MM.1S (cell line): ENCODE measurements around the gene PRPF31.

Experiments
- DNase-seq: peaks from one replicate; pipeline ENCODE4 v3.0.0-alpha.2; 2015
- H2AFZ ChIP-seq: fragments of 300-600 bp; sonication (generic); 2 replicates; pipeline ENCODE4 v1.6.0; 2016; ENCODE audit warnings: antibody characterized with exemption, low read length
- H3F3A ChIP-seq: fragments of 300-600 bp; sonication (generic); 2 replicates; pipeline ENCODE4 v1.6.1; 2016; ENCODE audit warnings: mild to moderate bottlenecking, antibody characterized with exemption, low read length, moderate library complexity, mixed read lengths; ENCODE audit not compliant: insufficient read depth
- H3K27ac ChIP-seq: fragments of 300-600 bp; sonication (generic); 2 replicates; pipeline ENCODE4 v1.5.1; 2016; ENCODE audit warnings: mild to moderate bottlenecking, low read length
- H3K27me3 ChIP-seq: fragments of 300-600 bp; sonication (generic); replicated peaks from 2 replicates; pipeline ENCODE4 v1.6.0; 2016; ENCODE audit warnings: low read length; ENCODE audit not compliant: insufficient read depth
- H3K36me3 ChIP-seq: fragments of 300-600 bp; sonication (generic); replicated peaks from 2 replicates; pipeline ENCODE4 v1.6.1; 2016; ENCODE audit warnings: mild to moderate bottlenecking, low read length, mixed read lengths; ENCODE audit not compliant: insufficient read depth
- H3K4me1 ChIP-seq: fragments of 300-600 bp; sonication (generic); 2 replicates; pipeline ENCODE4 v1.6.1; 2016; ENCODE audit warnings: low read length, mixed read lengths
- H3K4me2 ChIP-seq: fragments of 300-600 bp; sonication (generic); 2 replicates; pipeline ENCODE4 v1.6.0; 2016; ENCODE audit warnings: low read depth, low read length
- H3K4me3 ChIP-seq: fragments of 300-600 bp; sonication (generic); 2 replicates; pipeline ENCODE4 v1.5.1; 2016; ENCODE audit warnings: low read length, mixed read lengths
- H3K79me2 ChIP-seq: fragments of 300-600 bp; sonication (generic); 2 replicates; pipeline ENCODE4 v1.6.1; 2016; ENCODE audit warnings: mixed run types, low read length, mixed read lengths
- H3K9ac ChIP-seq: fragments of 300-600 bp; sonication (generic); 2 replicates; pipeline ENCODE4 v1.6.1; 2016; ENCODE audit warnings: low read length, mixed read lengths
- H3K9me2 ChIP-seq: fragments of 300-600 bp; sonication (generic); replicated peaks from 2 replicates; pipeline ENCODE4 v1.6.1; 2016; ENCODE audit warnings: mild to moderate bottlenecking, low read length, mixed read lengths; ENCODE audit not compliant: insufficient read depth
- H3K9me3 ChIP-seq: fragments of 300-600 bp; sonication (generic); replicated peaks from 2 replicates; pipeline ENCODE4 v1.6.1; 2016; ENCODE audit warnings: mild to moderate bottlenecking, low read length, mixed read lengths; ENCODE audit not compliant: insufficient read depth
- H4K20me1 ChIP-seq: fragments of 300-600 bp; sonication (generic); 2 replicates; pipeline ENCODE4 v1.6.1; 2016; ENCODE audit warnings: mild to moderate bottlenecking, low read length, moderate library complexity, mixed read lengths; ENCODE audit not compliant: insufficient read depth
- EZH2 ChIP-seq: fragments of 300-600 bp; sonication (generic); optimal IDR thresholded peaks from 2 replicates; pipeline ENCODE3; 2017; ENCODE audit warnings: low read depth, mild to moderate bottlenecking, antibody characterized with exemption, low read length, mixed read lengths
- EZH2phosphoT487 ChIP-seq: fragments of 300-600 bp; sonication (generic); IDR thresholded peaks from 2 replicates; pipeline ENCODE4 v1.6.1; 2018; ENCODE audit warnings: antibody characterized with exemption, low read length
- TF ChIP-seq, protein P1 (sequence below): fragments of 300-600 bp; sonication (generic); IDR thresholded peaks from 2 replicates; pipeline ENCODE4 v1.5.1; 2016; ENCODE audit warnings: antibody characterized with exemption, low read length, mixed read lengths

The PRPF31 gene

GRCh38 chr19:54179262-54179852, 63.8 kb downstream of the PRPF31 start:
- Histone ChIP-seq H3K9me2 (no peaks in the 10 kb centered on the region), H3K36me3 (no peaks in the 10 kb centered on the region), H3K9me3 (no peaks in the 10 kb centered on the region), H3F3A (no peaks in the 10 kb centered on the region), H3K9ac (no peak overlapping the region), H2AFZ (no peak overlapping the region), H3K27me3 (no peaks in the 10 kb centered on the region), H3K4me2 (no peak overlapping the region), H3K27ac (no peak overlapping the region), H3K4me3 (no peak overlapping the region), H3K79me2 (no peaks in the 10 kb centered on the region), H4K20me1 (no peaks in the 10 kb centered on the region), H3K4me1 (no peaks in the 10 kb centered on the region)
- DNase-seq, result no peak
- TF ChIP-seq, protein P1, sequence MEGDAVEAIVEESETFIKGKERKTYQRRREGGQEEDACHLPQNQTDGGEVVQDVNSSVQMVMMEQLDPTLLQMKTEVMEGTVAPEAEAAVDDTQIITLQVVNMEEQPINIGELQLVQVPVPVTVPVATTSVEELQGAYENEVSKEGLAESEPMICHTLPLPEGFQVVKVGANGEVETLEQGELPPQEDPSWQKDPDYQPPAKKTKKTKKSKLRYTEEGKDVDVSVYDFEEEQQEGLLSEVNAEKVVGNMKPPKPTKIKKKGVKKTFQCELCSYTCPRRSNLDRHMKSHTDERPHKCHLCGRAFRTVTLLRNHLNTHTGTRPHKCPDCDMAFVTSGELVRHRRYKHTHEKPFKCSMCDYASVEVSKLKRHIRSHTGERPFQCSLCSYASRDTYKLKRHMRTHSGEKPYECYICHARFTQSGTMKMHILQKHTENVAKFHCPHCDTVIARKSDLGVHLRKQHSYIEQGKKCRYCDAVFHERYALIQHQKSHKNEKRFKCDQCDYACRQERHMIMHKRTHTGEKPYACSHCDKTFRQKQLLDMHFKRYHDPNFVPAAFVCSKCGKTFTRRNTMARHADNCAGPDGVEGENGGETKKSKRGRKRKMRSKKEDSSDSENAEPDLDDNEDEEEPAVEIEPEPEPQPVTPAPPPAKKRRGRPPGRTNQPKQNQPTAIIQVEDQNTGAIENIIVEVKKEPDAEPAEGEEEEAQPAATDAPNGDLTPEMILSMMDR, result no peak

- Histone ChIP-seq H4K20me1 (no peaks in the 10 kb centered on the region), H3K79me2 (no peaks in the 10 kb centered on the region), H3F3A (no peaks in the 10 kb centered on the region), H3K9me2 (no peaks in the 10 kb centered on the region), H3K4me3 (no peak overlapping the region), H3K27me3 (no peaks in the 10 kb centered on the region), H3K9me3 (no peaks in the 10 kb centered on the region), H2AFZ (no peak overlapping the region), H3K36me3 (no peaks in the 10 kb centered on the region), H3K4me2 (no peak overlapping the region), H3K4me1 (no peaks in the 10 kb centered on the region), H3K27ac (no peak overlapping the region), H3K9ac (no peak overlapping the region)
- DNase-seq, result no peak
- TF ChIP-seq, protein P1, result no peak
- TF ChIP-seq EZH2 (no peak), EZH2phosphoT487 (no peak)
Observed at GRCh38 chr19:54179921-54180461, 64.4 kb downstream of the PRPF31 start.

- no peaks in the 10 kb centered on the region for H3K9me2 ChIP-seq
- no peaks in the 10 kb centered on the region for H3F3A ChIP-seq
- H3K27ac ChIP-seq, result no peak overlapping the region
- H3K9me3 ChIP-seq, result no peaks in the 10 kb centered on the region
- DNase-seq, result no peak
- no peak overlapping the region for H3K9ac ChIP-seq
- no peak overlapping the region for H3K4me2 ChIP-seq
- no peaks in the 10 kb centered on the region for H3K36me3 ChIP-seq
- H3K79me2 ChIP-seq, result no peaks in the 10 kb centered on the region
- no peaks in the 10 kb centered on the region for H3K4me1 ChIP-seq
- TF ChIP-seq EZH2 (no peak), EZH2phosphoT487 (no peak)
- TF ChIP-seq, protein P1, result no peak
- no peak overlapping the region for H3K4me3 ChIP-seq
- H2AFZ ChIP-seq, result no peak overlapping the region
- no peaks in the 10 kb centered on the region for H3K27me3 ChIP-seq
- no peaks in the 10 kb centered on the region for H4K20me1 ChIP-seq
Observed at GRCh38 chr19:54180691-54181091, 65.1 kb downstream of the PRPF31 start.
